ENCODE results near the gene XIRP2.
A peak's percentile ranks its signal among the peaks of the same experiment; 100 is the strongest.

XIRP2 gene

GRCh38 chr2:167133614-167134013 is 245.3 kb downstream of the XIRP2 start:
- H3K27ac ChIP-seq (replicated peaks; ENCODE audit: low read length) = no peak overlapping the region
- no peak overlapping the region for H2BK120ac ChIP-seq (ENCODE audit: low read depth, low read length)
- no peak for DNase-seq (ENCODE audit: low spot score)
- no peak overlapping the region for H4K8ac ChIP-seq (ENCODE audit: low read depth, low read length)
- no peak overlapping the region for H3K4ac ChIP-seq (ENCODE audit: low read length)
- peaks cover 2 to 9% of the 10 kb centered on the region in 2 donors for H3K4me1 ChIP-seq (ENCODE audit: control insufficient read depth in 2 of 2, insufficient read depth in 1 of 2, low read depth in 1 of 2, low read length in 2 of 2)
- H3K18ac ChIP-seq (ENCODE audit: low read length) = no peak overlapping the region
- H3K4me2 ChIP-seq (ENCODE audit: insufficient read depth, low read length, poor library complexity, severe bottlenecking) = no peak overlapping the region
- no peak overlapping the region for H2BK15ac ChIP-seq (ENCODE audit: low read length)
- H4K91ac ChIP-seq (ENCODE audit: low read depth, low read length, poor library complexity) = no peak overlapping the region
- no peak overlapping the region for H2BK5ac ChIP-seq (ENCODE audit: low read length)
- H3K9me3 ChIP-seq (replicated peaks in 1 of 2; ENCODE audit: control insufficient read depth in 2 of 2, insufficient read depth in 1 of 2, low read depth in 1 of 2, low read length in 2 of 2) = no peaks in the 10 kb centered on the region
- H3K23ac ChIP-seq (ENCODE audit: low read depth, low read length, poor library complexity) = no peak overlapping the region
- H3K14ac ChIP-seq (ENCODE audit: low read length) = no peak overlapping the region
- no peak overlapping the region for H2AK5ac ChIP-seq (ENCODE audit: low read depth, low read length)
- H3K79me1 ChIP-seq (ENCODE audit: low read depth, low read length) = no peaks in the 10 kb centered on the region
- no peak overlapping the region for H3K9ac ChIP-seq (ENCODE audit: low read depth, low read length, poor library complexity)
- H2AFZ ChIP-seq (ENCODE audit: low read length) = no peak overlapping the region
- no peak overlapping the region for H2BK12ac ChIP-seq (ENCODE audit: low read length)
- H3K27me3 ChIP-seq (ENCODE audit: control insufficient read depth in 3 of 3, insufficient read depth in 3 of 3, low read depth in 1 of 3, low read length in 3 of 3) = no peaks in the 10 kb centered on the region
- no peak overlapping the region for H3K4me3 ChIP-seq (ENCODE audit: low read length in 2 of 2)
- H3K36me3 ChIP-seq (replicated peaks in 1 of 2; ENCODE audit: control insufficient read depth in 2 of 2, insufficient read depth in 2 of 2, low read length in 2 of 2) = no peaks in the 10 kb centered on the region
- WGBS, 2 donors (ENCODE audit: extremely low coverage in 2 of 2, insufficient read length in 2 of 2, insufficient replicate concordance in 1 of 2) = no CpG with 5 or more reads among the region's 2 CpGs

GRCh38 chr2:167134381-167135072 is 246.2 kb downstream of the XIRP2 start:
- H2AFZ ChIP-seq (ENCODE audit: low read length) = no peak overlapping the region
- H3K79me1 ChIP-seq (ENCODE audit: low read depth, low read length) = no peaks in the 10 kb centered on the region
- no peak overlapping the region for H3K27ac ChIP-seq (replicated peaks; ENCODE audit: low read length)
- H2AK5ac ChIP-seq (ENCODE audit: low read depth, low read length) = no peak overlapping the region
- WGBS, 2 donors (ENCODE audit: extremely low coverage in 2 of 2, insufficient read length in 2 of 2, insufficient replicate concordance in 1 of 2) = no CpG with 5 or more reads among the region's 6 CpGs
- H3K4me1 ChIP-seq (ENCODE audit: control insufficient read depth in 2 of 2, insufficient read depth in 1 of 2, low read depth in 1 of 2, low read length in 2 of 2) = peaks cover 2 to 9% of the 10 kb centered on the region in 2 donors
- no peak overlapping the region for H2BK120ac ChIP-seq (ENCODE audit: low read depth, low read length)
- H2BK5ac ChIP-seq (ENCODE audit: low read length) = no peak overlapping the region
- no peak overlapping the region for H2BK15ac ChIP-seq (ENCODE audit: low read length)
- no peaks in the 10 kb centered on the region for H3K36me3 ChIP-seq (replicated peaks in 1 of 2; ENCODE audit: control insufficient read depth in 2 of 2, insufficient read depth in 2 of 2, low read length in 2 of 2)
- H3K18ac ChIP-seq (ENCODE audit: low read length) = no peak overlapping the region
- H3K4ac ChIP-seq (ENCODE audit: low read length) = no peak overlapping the region
- DNase-seq (ENCODE audit: low spot score) = no peak
- H4K8ac ChIP-seq (ENCODE audit: low read depth, low read length) = no peak overlapping the region
- H3K9ac ChIP-seq (ENCODE audit: low read depth, low read length, poor library complexity) = no peak overlapping the region
- no peak overlapping the region for H3K4me2 ChIP-seq (ENCODE audit: insufficient read depth, low read length, poor library complexity, severe bottlenecking)
- no peak overlapping the region for H2BK12ac ChIP-seq (ENCODE audit: low read length)
- H3K4me3 ChIP-seq (ENCODE audit: low read length in 2 of 2) = no peak overlapping the region
- no peak overlapping the region for H3K14ac ChIP-seq (ENCODE audit: low read length)
- no peaks in the 10 kb centered on the region for H3K9me3 ChIP-seq (replicated peaks in 1 of 2; ENCODE audit: control insufficient read depth in 2 of 2, insufficient read depth in 1 of 2, low read depth in 1 of 2, low read length in 2 of 2)
- no peaks in the 10 kb centered on the region for H3K27me3 ChIP-seq (ENCODE audit: control insufficient read depth in 3 of 3, insufficient read depth in 3 of 3, low read depth in 1 of 3, low read length in 3 of 3)
- H3K23ac ChIP-seq (ENCODE audit: low read depth, low read length, poor library complexity) = no peak overlapping the region
- H4K91ac ChIP-seq (ENCODE audit: low read depth, low read length, poor library complexity) = no peak overlapping the region

GRCh38 chr2:167135706-167136105 is 247.4 kb downstream of the XIRP2 start:
- no peak overlapping the region for H4K8ac ChIP-seq (ENCODE audit: low read depth, low read length)
- H3K27ac ChIP-seq (replicated peaks; ENCODE audit: low read length) = no peak overlapping the region
- no peaks in the 10 kb centered on the region for H3K9me3 ChIP-seq (replicated peaks in 1 of 2; ENCODE audit: control insufficient read depth in 2 of 2, insufficient read depth in 1 of 2, low read depth in 1 of 2, low read length in 2 of 2)
- peak overlapping the region; percentile 78 for H2AFZ ChIP-seq (ENCODE audit: low read length)
- no peak overlapping the region for H2AK5ac ChIP-seq (ENCODE audit: low read depth, low read length)
- H3K18ac ChIP-seq (ENCODE audit: low read length) = no peak overlapping the region
- H2BK5ac ChIP-seq (ENCODE audit: low read length) = no peak overlapping the region
- no peak overlapping the region for H2BK120ac ChIP-seq (ENCODE audit: low read depth, low read length)
- peaks cover 2 to 11% of the 10 kb centered on the region in 2 donors for H3K4me1 ChIP-seq (ENCODE audit: control insufficient read depth in 2 of 2, insufficient read depth in 1 of 2, low read depth in 1 of 2, low read length in 2 of 2)
- H2BK12ac ChIP-seq (ENCODE audit: low read length) = no peak overlapping the region
- no peaks in the 10 kb centered on the region for H3K79me1 ChIP-seq (ENCODE audit: low read depth, low read length)
- H3K4ac ChIP-seq (ENCODE audit: low read length) = no peak overlapping the region
- H3K9ac ChIP-seq (ENCODE audit: low read depth, low read length, poor library complexity) = no peak overlapping the region
- no peak overlapping the region for H3K4me2 ChIP-seq (ENCODE audit: insufficient read depth, low read length, poor library complexity, severe bottlenecking)
- H3K23ac ChIP-seq (ENCODE audit: low read depth, low read length, poor library complexity) = no peak overlapping the region
- no peak overlapping the region for H2BK15ac ChIP-seq (ENCODE audit: low read length)
- H3K4me3 ChIP-seq (ENCODE audit: low read length in 2 of 2) = no peak overlapping the region
- no peak overlapping the region for H4K91ac ChIP-seq (ENCODE audit: low read depth, low read length, poor library complexity)
- no peaks in the 10 kb centered on the region for H3K36me3 ChIP-seq (replicated peaks in 1 of 2; ENCODE audit: control insufficient read depth in 2 of 2, insufficient read depth in 2 of 2, low read length in 2 of 2)
- DNase-seq (ENCODE audit: low spot score) = no peak
- WGBS, 2 donors (ENCODE audit: extremely low coverage in 2 of 2, insufficient read length in 2 of 2, insufficient replicate concordance in 1 of 2) = no CpG with 5 or more reads among the region's 4 CpGs
- H3K27me3 ChIP-seq (ENCODE audit: control insufficient read depth in 3 of 3, insufficient read depth in 3 of 3, low read depth in 1 of 3, low read length in 3 of 3) = no peaks in the 10 kb centered on the region
- no peak overlapping the region for H3K14ac ChIP-seq (ENCODE audit: low read length)

GRCh38 chr2:167136879-167137596 is 248.8 kb downstream of the XIRP2 start:
- Histone ChIP-seq H2BK120ac (ENCODE audit: low read depth, low read length) (no peak overlapping the region), H4K91ac (ENCODE audit: low read depth, low read length, poor library complexity) (no peak overlapping the region), H3K9me3 (replicated peaks in 1 of 2; ENCODE audit: control insufficient read depth in 2 of 2, insufficient read depth in 1 of 2, low read depth in 1 of 2, low read length in 2 of 2) (no peaks in the 10 kb centered on the region), H3K4me2 (ENCODE audit: insufficient read depth, low read length, poor library complexity, severe bottlenecking) (no peak overlapping the region), H3K4me3 (ENCODE audit: low read length in 2 of 2) (no peak overlapping the region), H3K9ac (ENCODE audit: low read depth, low read length, poor library complexity) (no peak overlapping the region), H3K4me1 (ENCODE audit: control insufficient read depth in 2 of 2, insufficient read depth in 1 of 2, low read depth in 1 of 2, low read length in 2 of 2) (peaks cover 2 to 12% of the 10 kb centered on the region in 2 donors), H2BK15ac (ENCODE audit: low read length) (no peak overlapping the region), H4K8ac (ENCODE audit: low read depth, low read length) (no peak overlapping the region), H3K14ac (ENCODE audit: low read length) (no peak overlapping the region), H2BK5ac (ENCODE audit: low read length) (no peak overlapping the region), H3K18ac (ENCODE audit: low read length) (no peak overlapping the region), H2AFZ (ENCODE audit: low read length) (no peak overlapping the region), H3K27me3 (ENCODE audit: control insufficient read depth in 3 of 3, insufficient read depth in 3 of 3, low read depth in 1 of 3, low read length in 3 of 3) (no peaks in the 10 kb centered on the region), H3K27ac (replicated peaks; ENCODE audit: low read length) (no peak overlapping the region), H3K4ac (ENCODE audit: low read length) (no peak overlapping the region), H2BK12ac (ENCODE audit: low read length) (no peak overlapping the region), H2AK5ac (ENCODE audit: low read depth, low read length) (no peak overlapping the region), H3K36me3 (replicated peaks in 1 of 2; ENCODE audit: control insufficient read depth in 2 of 2, insufficient read depth in 2 of 2, low read length in 2 of 2) (no peaks in the 10 kb centered on the region), H3K23ac (ENCODE audit: low read depth, low read length, poor library complexity) (no peak overlapping the region), H3K79me1 (ENCODE audit: low read depth, low read length) (no peaks in the 10 kb centered on the region)
- no peak for DNase-seq (ENCODE audit: low spot score)
- WGBS, 2 donors (ENCODE audit: extremely low coverage in 2 of 2, insufficient read length in 2 of 2, insufficient replicate concordance in 1 of 2) = no CpG with 5 or more reads among the region's 5 CpGs

Measured in neuronal stem cell (in vitro differentiated cells).